HG03108 (cell line): ENCODE measurements around the gene AANAT.
A peak's percentile ranks its signal among the peaks of the same experiment; 100 is the strongest.

Experiments used
- ATAC-seq: cut with Tn5 transposase; IDR thresholded peaks from one replicate; pipeline ENCODE4 v1.9.1; 2021; ENCODE audit warnings: moderate library complexity; ENCODE audit not compliant: unreplicated experiment

Gene AANAT

DNA sequence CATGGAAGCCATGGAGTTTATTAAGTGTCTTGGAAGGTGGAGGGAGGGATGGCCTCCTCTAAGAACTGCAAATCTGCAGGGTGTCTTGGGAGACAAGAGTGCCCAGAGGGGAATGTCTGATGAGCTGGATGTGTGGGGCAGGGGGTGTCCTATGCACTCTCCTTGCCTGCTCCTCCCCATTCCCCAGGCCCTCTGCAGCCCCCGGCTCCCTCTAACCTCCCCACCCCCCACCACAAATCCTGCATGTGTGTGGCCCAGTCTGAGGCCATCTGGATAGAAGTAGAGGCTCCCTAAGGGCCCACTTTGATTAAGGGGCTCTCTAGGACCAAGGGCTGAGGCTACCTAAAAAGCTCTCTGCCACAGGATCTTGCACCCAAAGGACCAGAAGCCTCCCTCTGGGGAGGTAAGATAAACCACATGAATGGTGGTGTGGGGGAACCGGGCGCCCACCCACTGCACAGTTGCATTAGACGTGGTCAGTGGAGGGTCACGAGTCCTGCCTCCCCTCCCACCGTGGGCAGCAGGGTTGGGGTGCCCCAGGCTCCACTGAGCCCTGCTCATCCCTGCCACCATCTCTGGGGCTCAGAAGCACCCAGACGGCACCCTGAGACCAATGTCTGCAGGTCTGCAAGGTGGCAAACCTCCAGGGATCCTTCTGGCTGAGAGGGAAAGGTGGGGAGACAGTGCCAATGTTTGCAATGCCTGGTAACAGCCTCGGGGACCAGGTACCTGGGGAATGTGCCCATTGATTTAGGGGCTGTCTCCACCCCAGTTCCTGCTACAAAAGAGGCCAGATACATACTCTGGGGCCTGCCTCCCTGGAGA, 618 bp downstream of the AANAT start:
- no peak for ATAC-seq

GRCh38 chr17:76468634-76469010, 1.2 kb downstream of the AANAT start:
- ATAC-seq: no peak

GRCh38 chr17:76469076-76469990, 1.9 kb downstream of the AANAT start:
- ATAC-seq: no peak

GRCh38 chr17:76469991-76470739, 2.8 kb downstream of the AANAT start:
- ATAC-seq: no peak

DNA sequence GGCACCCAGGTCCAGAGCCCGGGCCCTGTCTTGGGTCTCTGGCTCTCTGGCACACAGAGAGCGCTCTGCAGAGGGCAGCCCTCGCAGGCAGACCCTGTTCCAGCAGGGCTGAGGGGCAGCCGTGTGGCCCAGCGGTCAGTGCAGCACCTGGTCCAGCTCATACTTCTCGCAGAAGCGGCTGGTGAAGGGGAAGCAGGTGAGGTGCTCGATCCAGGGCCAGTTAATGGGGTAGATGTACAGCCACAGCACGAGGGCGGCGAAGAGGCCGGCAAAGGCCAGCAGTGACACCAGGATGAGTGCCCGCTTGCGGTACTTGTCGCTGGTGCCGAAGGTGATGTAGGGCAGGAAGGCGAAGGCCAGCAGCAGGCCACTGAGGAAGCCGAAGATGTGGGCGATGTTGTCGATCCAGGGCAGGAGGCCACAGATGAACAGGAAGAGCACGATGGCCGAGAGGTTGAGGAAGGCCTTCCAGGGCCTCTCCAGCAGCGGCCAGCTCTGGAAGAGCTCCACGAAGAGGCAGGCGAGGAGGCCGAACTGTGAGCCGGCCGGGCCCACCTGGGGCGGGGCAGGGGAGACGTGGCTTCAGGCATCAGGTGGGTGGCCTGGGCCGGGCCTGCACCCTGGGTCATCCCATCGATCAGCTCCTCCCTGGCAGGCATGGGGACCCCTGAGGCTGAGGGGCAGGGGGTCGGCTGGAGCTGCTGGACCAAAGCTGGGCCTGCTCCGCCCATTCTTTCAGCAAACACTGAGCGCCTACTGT, 4.3 kb downstream of the AANAT start:
- no peak for ATAC-seq

GRCh38 chr17:76472258-76472645, 4.8 kb downstream of the AANAT start:
- no peak for ATAC-seq

- ATAC-seq: no peak
These were observed 5.3 kb downstream of the AANAT start for GRCh38 chr17:76472726-76473125.

DNA sequence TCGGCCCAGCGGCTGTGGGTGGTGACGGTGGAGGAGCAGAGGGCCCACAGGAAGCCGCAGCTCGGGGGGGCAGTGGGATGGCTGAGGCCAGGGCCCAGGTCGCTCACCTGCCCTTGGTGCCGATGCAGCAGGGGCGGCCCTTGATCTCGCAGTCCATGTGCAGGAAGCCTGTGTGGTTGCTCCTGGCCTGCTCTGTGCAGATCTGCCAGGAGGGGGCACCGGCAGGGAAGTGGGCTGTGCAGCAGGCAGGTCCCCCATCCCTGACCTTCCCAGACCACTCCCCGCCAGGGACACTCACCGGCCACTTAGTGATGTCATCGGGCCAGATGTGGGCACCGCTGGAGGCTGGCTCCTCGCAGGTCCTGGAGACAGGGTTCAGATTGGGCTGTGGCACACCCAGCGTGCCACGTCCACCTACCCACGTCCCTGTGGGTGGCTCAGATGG, 6.2 kb downstream of the AANAT start:
- ATAC-seq: no peak

DNA sequence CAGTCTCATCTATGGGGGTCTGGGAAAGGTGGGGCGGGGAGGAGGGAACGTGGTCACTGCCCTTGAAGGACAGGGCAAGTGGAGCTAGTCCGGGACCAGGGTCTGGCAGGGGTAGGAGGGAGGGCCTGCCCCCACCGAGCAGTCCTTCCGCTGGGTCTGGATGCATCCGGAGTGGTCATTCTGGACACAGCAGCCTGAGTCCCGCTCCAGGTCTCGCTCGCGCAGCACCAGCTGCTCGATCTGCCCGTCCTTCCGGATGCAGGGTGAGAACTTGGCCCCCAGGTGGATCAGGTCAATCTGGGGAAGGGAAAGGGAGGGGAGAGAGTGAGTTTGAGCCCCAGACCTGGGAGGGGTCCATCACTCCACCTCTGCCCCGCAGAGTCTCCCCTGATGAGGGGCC, 6.8 kb downstream of the AANAT start:
- ATAC-seq: no peak

GRCh38 chr17:76474894-76475293, 7.5 kb downstream of the AANAT start:
- ATAC-seq: no peak

GRCh38 chr17:76475302-76475701, 7.9 kb downstream of the AANAT start:
- ATAC-seq: no peak

DNA sequence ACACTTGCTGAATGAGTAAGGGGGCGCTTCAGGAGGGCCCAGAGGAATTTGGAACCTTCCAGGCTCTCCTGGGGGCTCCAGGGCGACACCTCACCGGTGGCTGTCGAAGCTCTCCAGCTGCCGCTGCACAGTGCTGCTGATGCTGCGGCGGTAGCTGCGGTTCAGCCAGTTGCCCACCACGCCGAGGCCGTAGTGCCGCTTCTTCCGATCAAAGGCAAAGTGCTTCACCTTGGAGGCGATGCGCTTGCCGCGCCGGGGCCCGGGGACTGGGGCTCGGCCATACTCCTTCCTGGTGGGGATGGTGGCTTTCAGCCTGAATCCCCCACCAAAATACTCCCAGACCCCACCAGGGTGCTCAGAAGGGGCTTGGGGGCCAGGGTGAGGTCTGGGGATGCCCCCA, 9.3 kb downstream of the AANAT start:
- no peak for ATAC-seq

DNA sequence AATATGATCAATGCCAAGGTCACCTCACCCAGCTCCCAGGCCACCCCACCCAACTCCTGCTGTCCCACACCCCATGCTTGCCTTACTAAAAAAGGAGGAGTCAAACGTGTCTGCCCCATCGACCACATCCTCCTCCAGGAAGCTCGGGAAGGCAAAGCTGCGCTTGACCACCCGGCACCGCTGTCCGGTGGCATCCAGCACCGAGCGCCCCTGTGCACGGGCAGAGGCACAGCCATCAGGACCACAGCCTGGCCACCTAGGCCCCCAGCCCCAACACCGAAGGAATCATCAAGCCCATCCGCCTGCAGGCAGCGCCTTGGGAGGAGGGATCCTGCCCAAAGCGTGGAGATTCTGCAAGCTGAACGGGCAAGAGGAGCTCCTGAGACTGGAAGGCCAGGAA, 10.2 kb downstream of the AANAT start:
- no peak for ATAC-seq

DNA sequence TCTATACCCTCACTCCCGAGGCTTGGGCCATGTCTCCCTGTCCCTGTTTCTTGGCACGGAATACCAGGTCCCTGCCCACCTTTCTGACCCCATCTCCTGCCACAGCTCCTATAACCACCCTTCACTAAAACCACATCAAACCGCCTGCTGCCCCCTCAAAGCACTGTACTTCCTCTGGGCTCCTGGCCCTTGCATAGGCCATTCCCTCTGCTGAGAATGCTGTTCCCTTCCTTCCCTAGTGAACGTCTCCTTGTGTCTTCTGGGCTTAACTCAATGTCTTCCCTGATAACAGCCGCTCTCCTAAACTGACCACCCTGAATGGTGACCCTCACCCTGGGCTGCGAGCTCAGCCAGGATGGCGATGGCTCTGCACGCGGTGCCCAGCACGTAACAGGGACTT, 10.7 kb downstream of the AANAT start:
- no peak for ATAC-seq

DNA sequence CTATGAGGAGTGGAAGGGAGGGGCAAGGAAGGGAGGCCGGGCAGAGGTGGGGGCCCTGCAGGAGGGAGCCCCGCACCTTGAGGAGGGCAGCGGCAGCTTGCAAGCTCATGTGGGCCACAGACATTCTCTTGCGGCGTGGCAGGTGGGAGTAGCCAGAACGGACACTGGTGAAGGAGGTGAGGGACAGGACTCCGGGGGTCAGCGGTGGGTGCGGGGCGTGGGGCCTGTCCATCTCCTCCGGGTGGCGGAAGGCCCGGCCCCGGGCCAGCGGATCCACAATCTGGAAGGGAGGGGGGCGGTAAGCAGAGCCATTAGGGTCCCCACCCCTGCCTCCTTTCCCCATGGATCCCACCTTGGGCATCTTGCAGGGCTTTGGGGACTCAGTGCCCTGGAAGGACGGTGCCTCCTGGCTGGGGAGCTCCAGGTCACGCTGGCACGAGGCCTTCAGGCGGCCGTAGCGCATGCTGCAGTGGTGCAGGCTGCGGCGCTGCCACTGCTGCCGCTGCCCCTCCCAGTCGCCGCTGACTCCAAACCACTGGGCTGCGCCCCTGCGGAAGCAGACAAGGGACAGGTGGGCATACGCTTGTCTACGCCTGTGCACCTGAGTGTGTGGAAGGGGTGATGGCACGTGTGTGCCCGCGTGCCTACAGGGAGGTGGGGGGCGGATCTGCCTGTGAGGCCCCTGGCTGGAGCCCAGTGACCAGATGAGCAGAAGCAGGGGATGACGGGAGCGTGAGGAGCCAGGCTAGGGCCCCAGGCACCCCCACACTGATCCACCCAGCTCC, 11.5 kb downstream of the AANAT start:
- ATAC-seq: no peak

GRCh38 chr17:76479515-76480060, 12.2 kb downstream of the AANAT start:
- no peak for ATAC-seq

DNA sequence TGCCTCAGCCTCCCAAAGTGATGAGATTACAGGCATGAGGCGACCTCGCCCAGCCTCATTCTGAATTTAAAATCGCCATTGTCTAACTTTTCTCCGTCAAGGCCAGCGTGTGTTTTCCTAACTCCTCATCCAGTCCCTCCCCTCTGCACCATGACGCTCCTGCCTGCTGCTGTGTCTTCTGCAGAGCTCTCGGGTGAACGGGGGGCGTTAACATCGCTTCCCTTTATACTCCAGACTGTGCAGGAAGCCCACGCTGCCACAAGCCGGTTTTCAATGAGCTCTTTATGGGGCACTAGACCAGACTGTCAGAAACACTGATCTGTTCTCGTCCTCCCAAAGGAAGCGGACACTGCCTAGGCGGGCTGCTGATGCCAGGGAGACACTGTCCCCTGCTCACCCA, 13.2 kb downstream of the AANAT start:
- peak; percentile 5 for ATAC-seq

DNA sequence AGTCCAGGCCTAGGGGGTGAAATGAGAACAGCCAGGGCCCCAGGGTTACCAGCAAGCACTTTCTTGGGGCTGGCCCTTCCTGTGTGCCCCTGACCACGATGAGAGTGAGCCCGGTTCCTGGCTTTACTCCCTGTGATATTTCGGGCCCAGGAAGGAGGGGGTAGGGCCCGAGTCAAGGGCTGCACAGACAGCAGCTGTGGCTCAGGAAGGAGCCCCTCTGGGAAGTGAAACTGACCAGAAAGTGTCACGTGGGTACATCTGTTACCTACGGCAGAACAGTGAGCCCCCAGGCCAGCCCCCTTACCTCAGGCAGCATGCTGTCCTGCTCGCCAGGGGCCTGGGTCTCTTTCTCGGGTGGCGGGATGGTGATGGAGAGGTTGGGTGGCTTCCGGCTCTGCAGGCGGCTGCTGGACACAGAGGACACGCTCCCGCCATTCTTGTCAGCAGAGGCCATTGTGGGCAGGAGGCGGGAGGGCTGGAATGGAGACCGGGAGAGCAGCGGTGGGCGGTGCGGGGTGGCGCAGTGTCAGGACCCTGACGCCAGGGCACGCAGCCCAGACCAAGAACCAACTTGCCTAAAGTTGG, 13.8 kb downstream of the AANAT start:
- peak; percentile 54 for ATAC-seq

DNA sequence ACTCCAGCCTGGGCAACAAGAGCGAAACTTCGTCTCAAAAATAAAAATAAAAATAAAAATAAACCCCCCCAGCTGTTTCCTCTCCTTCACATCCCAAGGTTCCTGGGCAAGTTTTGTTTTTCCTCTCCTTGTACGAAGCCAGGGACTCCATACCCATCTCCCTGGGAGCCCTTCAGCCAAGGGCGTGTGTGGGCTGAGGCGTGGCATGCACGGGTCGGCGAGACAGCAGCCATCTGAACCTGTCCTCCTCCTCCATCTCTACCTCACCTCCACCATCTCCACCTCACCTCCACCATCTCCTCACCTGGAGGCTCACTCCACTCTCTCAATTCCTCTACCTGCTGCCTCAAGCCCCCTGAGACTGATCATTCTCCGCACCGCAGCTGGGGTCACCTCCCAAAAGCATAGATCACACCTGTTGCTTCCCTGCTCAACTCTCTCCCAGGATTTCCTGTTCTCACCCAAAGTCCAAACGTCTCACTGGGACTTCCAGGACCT, 16.9 kb downstream of the AANAT start:
- no peak for ATAC-seq
